IMR-90 (cell line): ENCODE data around the gene COG2.

Source experiments
- MAFK ChIP-seq: IDR thresholded peaks from 2 replicates; pipeline ENCODE4 v1.6.1; 2012; ENCODE audit warnings: low read depth, low read length, improper control_type of control experiment
- POLR2A ChIP-seq: IDR thresholded peaks from 2 replicates; pipeline ENCODE4 v1.6.1; 2012; ENCODE audit warnings: mild to moderate bottlenecking, low read depth, low read length
- RAD21 ChIP-seq: IDR thresholded peaks from 2 replicates; pipeline ENCODE4 v1.6.1; 2012; ENCODE audit warnings: low read length, improper control_type of control experiment
- RCOR1 ChIP-seq: IDR thresholded peaks from 2 replicates; pipeline ENCODE4 v1.6.1; 2012; ENCODE audit warnings: mild to moderate bottlenecking, low read length, improper control_type of control experiment; ENCODE audit not compliant: insufficient replicate concordance
- TF ChIP-seq, protein P1 (sequence below): conservative IDR thresholded peaks from 2 replicates; pipeline ENCODE4 v1.5.1; 2012; ENCODE audit warnings: mild to moderate bottlenecking, low read depth, low read length, improper control_type of control experiment

DNA sequence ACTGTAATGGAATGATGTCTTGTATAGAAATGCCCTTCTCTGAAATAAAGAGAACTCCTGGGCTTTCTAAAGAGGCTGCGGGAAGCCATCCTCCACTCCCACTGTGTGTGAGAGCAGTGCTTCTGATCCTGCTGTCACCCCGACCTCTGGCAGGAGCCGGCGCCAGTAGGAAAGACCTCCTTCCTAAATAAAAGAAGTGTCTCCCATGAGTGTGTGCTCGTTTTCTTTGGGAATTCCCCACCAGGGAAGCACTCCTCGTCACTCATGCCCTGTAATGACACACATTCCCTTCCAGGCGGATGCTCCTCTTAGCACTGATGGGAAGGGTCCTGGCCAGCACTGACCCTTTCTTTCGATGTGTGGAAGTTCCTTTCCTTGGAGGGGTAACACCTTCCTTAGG, 51.5 kb downstream of the COG2 start:
- TF ChIP-seq MAFK (no peak), POLR2A (no peak), RAD21 (no peak), RCOR1 (no peak)
- TF ChIP-seq, protein P1, sequence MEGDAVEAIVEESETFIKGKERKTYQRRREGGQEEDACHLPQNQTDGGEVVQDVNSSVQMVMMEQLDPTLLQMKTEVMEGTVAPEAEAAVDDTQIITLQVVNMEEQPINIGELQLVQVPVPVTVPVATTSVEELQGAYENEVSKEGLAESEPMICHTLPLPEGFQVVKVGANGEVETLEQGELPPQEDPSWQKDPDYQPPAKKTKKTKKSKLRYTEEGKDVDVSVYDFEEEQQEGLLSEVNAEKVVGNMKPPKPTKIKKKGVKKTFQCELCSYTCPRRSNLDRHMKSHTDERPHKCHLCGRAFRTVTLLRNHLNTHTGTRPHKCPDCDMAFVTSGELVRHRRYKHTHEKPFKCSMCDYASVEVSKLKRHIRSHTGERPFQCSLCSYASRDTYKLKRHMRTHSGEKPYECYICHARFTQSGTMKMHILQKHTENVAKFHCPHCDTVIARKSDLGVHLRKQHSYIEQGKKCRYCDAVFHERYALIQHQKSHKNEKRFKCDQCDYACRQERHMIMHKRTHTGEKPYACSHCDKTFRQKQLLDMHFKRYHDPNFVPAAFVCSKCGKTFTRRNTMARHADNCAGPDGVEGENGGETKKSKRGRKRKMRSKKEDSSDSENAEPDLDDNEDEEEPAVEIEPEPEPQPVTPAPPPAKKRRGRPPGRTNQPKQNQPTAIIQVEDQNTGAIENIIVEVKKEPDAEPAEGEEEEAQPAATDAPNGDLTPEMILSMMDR = no peak
